ENCODE measurements around the gene COL9A2. TPM values are rescaled to one million over a fixed set of nuclear protein-coding genes. Genes with fewer than 3 reads are reported as not detected.
"Not testable (repeated sequence)": the region's sequence is repeated elsewhere in the genome, so short reads cannot be mapped to it uniquely, and the experiment has no call there.

COL9A2 gene
- total RNA-seq, 4 donors from 2014 or later = 0.07 to 8.9 TPM; not detected in 2

DNA sequence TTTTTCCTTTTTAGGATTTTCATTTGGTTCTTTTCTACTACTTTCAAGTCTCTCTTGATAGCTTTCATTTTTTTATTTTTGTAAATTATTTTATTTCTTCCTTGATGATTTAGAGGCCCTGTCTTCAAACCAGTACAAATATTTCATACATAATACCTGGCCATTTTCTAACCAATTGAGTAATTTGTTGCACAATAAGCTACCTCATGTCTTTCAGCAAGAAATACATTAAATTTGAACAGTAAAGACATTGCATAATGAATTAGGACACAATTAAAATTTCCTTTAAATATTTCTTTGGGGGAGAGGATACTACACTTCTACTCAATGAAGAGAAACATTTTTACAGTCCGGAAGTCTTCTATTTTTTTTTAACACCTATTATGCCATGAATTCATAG, 15.6 kb upstream of the COL9A2 start:
- intact Hi-C loops (cut with DNase I; ENCODE audit: low total_unique reads) = no loop called here
- H3K4me1 ChIP-seq = no peaks in the 10 kb centered on the region
- in situ Hi-C loops (cut with MboI; ENCODE audit: low sequenced_read_pairs in 4 of 4) = loop anchor here in 1 of 4 donors (10.0 kb wide), 1 partner anchor 188 kb away; no protein-coding TSS in a partner anchor

DNA sequence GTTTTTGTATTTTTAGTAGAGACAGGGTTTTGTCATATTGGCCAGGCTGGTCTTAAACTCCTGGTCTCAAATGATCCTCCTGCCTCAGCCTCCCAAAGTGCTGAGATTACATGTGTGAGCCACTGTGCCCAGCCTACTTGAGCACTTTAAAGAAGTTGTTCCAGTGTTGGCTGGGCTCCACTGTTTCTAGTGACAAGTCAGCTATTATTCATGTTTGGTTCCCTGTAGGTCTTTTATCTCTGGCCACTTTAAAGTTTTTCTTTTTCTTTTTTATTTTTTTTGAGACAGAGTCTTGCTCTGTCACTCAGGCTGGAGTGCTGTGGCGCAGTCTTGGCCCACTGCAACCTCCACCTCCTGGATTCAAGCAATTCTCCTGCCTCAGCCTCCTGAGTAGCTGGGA, 14.3 kb upstream of the COL9A2 start:
- H3K9me3 ChIP-seq; H3K27ac ChIP-seq; intact Hi-C loops (cut with DNase I; ENCODE audit: low total_unique reads); DNase-seq; ATAC-seq; H3K36me3 ChIP-seq; H3K27me3 ChIP-seq; H3K4me3 ChIP-seq; H3K4me1 ChIP-seq: not testable (repeated sequence)
- in situ Hi-C loops (cut with MboI; ENCODE audit: low sequenced_read_pairs in 4 of 4) = loop anchor here in 1 of 4 donors (10.0 kb wide), 1 partner anchor 187 kb away; no protein-coding TSS in a partner anchor

More for the DNA sequence above, 15.6 kb upstream of the COL9A2 start:
- TF ChIP-seq, protein P1, sequence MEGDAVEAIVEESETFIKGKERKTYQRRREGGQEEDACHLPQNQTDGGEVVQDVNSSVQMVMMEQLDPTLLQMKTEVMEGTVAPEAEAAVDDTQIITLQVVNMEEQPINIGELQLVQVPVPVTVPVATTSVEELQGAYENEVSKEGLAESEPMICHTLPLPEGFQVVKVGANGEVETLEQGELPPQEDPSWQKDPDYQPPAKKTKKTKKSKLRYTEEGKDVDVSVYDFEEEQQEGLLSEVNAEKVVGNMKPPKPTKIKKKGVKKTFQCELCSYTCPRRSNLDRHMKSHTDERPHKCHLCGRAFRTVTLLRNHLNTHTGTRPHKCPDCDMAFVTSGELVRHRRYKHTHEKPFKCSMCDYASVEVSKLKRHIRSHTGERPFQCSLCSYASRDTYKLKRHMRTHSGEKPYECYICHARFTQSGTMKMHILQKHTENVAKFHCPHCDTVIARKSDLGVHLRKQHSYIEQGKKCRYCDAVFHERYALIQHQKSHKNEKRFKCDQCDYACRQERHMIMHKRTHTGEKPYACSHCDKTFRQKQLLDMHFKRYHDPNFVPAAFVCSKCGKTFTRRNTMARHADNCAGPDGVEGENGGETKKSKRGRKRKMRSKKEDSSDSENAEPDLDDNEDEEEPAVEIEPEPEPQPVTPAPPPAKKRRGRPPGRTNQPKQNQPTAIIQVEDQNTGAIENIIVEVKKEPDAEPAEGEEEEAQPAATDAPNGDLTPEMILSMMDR (IDR thresholded peaks at IDR 0.05 in 4 of 5, conservative IDR thresholded peaks at IDR 0.05 in 1 of 5) = no peak
- no peak for TF ChIP-seq POLR2A (IDR thresholded peaks at IDR 0.05)
- H3K27ac ChIP-seq = no peak overlapping the region
- ATAC-seq = no peak
- no peaks in the 10 kb centered on the region for H3K36me3 ChIP-seq
- no peaks in the 10 kb centered on the region for H3K9me3 ChIP-seq
- H3K27me3 ChIP-seq = no peaks in the 10 kb centered on the region
- no peak for DNase-seq
- H3K4me3 ChIP-seq = no peak overlapping the region

DNA sequence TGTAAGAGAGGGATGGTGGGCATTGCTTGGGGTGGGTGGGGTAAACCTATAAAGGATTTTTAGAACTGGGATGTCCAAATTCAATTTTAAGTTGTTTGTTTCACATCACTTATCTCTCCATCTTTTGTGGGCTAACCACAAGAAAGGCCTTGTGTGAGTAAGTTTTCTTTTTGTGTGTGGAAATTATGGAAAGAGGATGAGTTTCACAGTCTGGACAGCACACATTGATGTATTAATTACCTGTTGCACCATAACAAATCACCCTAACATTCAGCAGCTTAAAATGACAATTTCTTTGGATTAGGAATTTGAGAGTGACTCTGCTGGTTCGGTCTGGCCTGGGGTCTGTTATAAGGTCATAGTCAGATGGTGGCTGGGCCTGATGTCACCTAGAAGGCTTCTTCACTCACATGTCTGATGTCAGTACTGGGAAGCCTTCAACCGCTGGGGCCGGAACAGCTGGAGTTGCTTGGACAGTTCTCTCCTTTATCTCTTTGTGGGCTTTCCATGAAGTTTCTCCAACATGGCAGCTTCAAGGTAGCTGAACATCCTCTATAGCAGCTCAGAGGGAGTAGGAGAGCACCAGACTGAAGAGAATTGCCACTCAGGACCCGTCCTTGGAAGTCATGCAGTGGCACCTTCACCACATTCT, 2.0 kb upstream of the COL9A2 start:
- in situ Hi-C loops (cut with MboI; ENCODE audit: low sequenced_read_pairs in 4 of 4) (no loop called here), intact Hi-C loops (cut with DNase I; ENCODE audit: low total_unique reads) (loop anchor here (5.0 kb wide), 1 partner anchor 88 kb away; no protein-coding TSS in a partner anchor)
- H3K4me1 ChIP-seq = peaks cover 4 to 8% of the 10 kb centered on the region in 2 donors
- DNase-seq = no peak
- no peaks in the 10 kb centered on the region for H3K9me3 ChIP-seq
- no peak overlapping the region for H3K4me3 ChIP-seq
- H3K36me3 ChIP-seq = no peaks in the 10 kb centered on the region
- H3K27ac ChIP-seq = no peak overlapping the region
- no peak for ATAC-seq
- H3K27me3 ChIP-seq = peaks cover 33 to 47% (median 41%) of the 10 kb centered on the region in 3 donors
- TF ChIP-seq POLR2A (IDR thresholded peaks at IDR 0.05) = no peak
- TF ChIP-seq, protein P1 (IDR thresholded peaks at IDR 0.05 in 4 of 5, conservative IDR thresholded peaks at IDR 0.05 in 1 of 5) = no peak

DNA sequence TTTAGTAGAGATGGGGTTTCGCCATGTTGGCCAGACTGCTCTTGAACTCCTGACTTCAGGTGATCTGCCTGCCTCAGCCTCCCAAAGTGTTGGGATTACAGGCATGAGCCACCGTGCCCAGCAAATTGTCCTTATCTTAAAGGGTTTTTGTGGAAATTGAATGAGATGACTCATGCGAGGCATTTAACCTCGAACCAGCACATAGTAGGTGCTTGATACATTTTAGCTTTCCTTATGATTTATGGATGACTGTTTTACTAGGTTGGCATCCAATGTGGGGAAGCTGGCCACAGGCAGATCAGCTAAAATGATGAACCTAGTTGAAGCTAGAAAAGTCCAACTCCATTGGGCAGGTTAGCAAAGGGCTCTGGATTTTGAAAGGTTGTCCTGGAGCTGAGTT, 1.4 kb upstream of the COL9A2 start:
- in situ Hi-C loops (cut with MboI; ENCODE audit: low sequenced_read_pairs in 4 of 4) (no loop called here), intact Hi-C loops (cut with DNase I; ENCODE audit: low total_unique reads) (loop anchor here (5.0 kb wide), 1 partner anchor 89 kb away; no protein-coding TSS in a partner anchor)
- Histone ChIP-seq H3K9me3 (no peaks in the 10 kb centered on the region), H3K27ac (no peak overlapping the region), H3K27me3 (peaks cover 33 to 47% (median 41%) of the 10 kb centered on the region in 3 donors), H3K4me1 (peaks cover 4 to 8% of the 10 kb centered on the region in 2 donors), H3K4me3 (no peak overlapping the region), H3K36me3 (no peaks in the 10 kb centered on the region)
- DNase-seq (no peak), ATAC-seq (no peak)
- no peak for TF ChIP-seq POLR2A (IDR thresholded peaks at IDR 0.05)
- TF ChIP-seq, protein P1 (IDR thresholded peaks at IDR 0.05 in 4 of 5, conservative IDR thresholded peaks at IDR 0.05 in 1 of 5) = no peak

DNA sequence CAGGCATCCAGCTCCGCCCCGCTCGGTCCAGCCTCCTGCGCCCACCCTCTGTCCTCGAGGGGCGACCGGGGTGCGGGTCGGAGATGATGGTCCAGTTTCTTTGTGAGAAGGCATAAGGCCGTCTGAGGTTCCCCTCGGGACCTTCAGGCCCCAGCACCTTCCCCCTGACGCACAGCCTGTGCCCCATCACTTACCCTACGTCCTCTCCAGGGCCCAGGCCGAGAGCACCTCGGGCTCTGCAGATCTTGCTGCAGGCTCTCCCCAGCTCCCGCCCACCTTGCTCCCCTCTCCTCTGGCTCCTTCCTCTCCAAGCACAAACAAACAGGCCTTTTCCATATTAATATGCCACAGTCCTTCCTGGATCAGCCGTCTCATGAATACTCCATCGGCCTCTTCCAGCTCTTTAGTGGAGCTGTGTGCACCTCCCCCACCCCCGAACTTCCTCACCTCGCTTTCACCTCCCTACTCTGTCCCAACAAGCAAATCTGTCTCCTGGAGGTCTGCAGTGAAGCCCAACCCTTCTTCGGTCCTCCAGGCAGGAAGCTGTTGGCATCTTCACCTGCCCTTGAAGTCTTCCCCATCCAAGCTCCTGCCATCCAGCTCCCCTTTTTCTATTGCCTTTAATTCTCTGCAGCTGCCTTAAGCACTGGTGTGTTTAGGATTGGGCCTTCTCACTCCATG, 448 bp upstream of the COL9A2 start:
- DNase-seq (no peak), ATAC-seq (no peak)
- intact Hi-C loops (cut with DNase I; ENCODE audit: low total_unique reads) (loop anchor here (5.0 kb wide), 1 partner anchor 90 kb away; no protein-coding TSS in a partner anchor), in situ Hi-C loops (cut with MboI; ENCODE audit: low sequenced_read_pairs in 4 of 4) (no loop called here)
- no peak for TF ChIP-seq POLR2A (IDR thresholded peaks at IDR 0.05)
- TF ChIP-seq, protein P1 (IDR thresholded peaks at IDR 0.05 in 4 of 5, conservative IDR thresholded peaks at IDR 0.05 in 1 of 5) = no peak
- Histone ChIP-seq H3K4me3 (peak overlapping the region in 3 of 4 donors; percentile 39 to 60 (median 46)), H3K36me3 (no peaks in the 10 kb centered on the region), H3K27ac (no peak overlapping the region), H3K27me3 (peaks cover 33 to 47% (median 41%) of the 10 kb centered on the region in 3 donors), H3K9me3 (no peaks in the 10 kb centered on the region), H3K4me1 (peaks cover 4 to 8% of the 10 kb centered on the region in 2 donors)
